Measurements from ENCODE around the gene KRTAP12-4. TPM values are rescaled to one million over a fixed set of nuclear protein-coding genes. Genes with fewer than 3 reads are reported as not detected.
A peak's percentile ranks its signal among the peaks of the same experiment; 100 is the strongest.

KRTAP12-4 gene
- total RNA-seq, 2 experiments from 2014 or later, result not detected

- Mint-ChIP-seq H3K4me3 (no peak within 1 kb of the TSS), H3K9me3 (ENCODE audit: low read depth) (peaks cover 38% of the 10 kb centered on the region), H3K4me1 (peaks cover 15% of the 10 kb centered on the region), H3K36me3 (peaks cover 26% of the 10 kb centered on the region), H3K27ac (no peak within 1 kb of the TSS), H3K27me3 (peaks cover 8% of the 10 kb centered on the region)
- ATAC-seq (no peak), DNase-seq (no peak)
- CTCF ChIA-PET, result no interaction called here
Observed at GRCh38 chr21:44626673-44627143, 27.8 kb downstream of the KRTAP12-4 start, which contains the start of gene KRTAP10-9. KRTAP10-9 (plus strand) TSS chr21:44627093; CDS start chr21:44627172, 79 bp downstream.

- Mint-ChIP-seq H3K9me3 (ENCODE audit: low read depth) (peaks cover 35% of the 10 kb centered on the region), H3K27ac (no peak overlapping the region), H3K4me3 (no peak overlapping the region), H3K27me3 (peaks cover 8% of the 10 kb centered on the region), H3K4me1 (peaks cover 15% of the 10 kb centered on the region), H3K36me3 (peaks cover 24% of the 10 kb centered on the region)
- DNase-seq (no peak), ATAC-seq (no peak)
- CTCF ChIA-PET, result no interaction called here
Observed at GRCh38 chr21:44626262-44626661, 28.2 kb downstream of the KRTAP12-4 start.

DNA sequence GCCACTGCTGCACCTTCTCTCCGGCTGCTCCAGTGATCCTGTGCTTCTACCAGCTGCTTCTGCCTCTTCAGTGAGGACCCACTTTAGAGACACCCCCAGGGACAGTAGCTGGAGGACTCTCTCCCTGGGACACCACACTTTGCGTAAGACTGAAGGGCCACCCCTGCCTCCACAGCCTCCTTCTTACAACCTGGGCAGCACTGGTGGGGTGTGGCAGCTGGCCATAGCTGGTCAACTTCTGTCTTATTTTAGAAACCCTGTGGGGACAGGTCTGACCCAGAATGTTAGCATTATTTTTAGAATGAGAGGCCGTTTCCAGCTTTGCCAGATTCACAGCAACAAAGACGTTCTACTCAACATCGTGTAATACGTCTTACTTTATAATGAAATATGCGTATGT, 28.7 kb downstream of the KRTAP12-4 start:
- Mint-ChIP-seq H3K9me3 (ENCODE audit: low read depth) (peaks cover 33% of the 10 kb centered on the region), H3K27me3 (peaks cover 8% of the 10 kb centered on the region), H3K4me1 (peaks cover 13% of the 10 kb centered on the region), H3K36me3 (peaks cover 23% of the 10 kb centered on the region), H3K4me3 (no peak overlapping the region), H3K27ac (no peak overlapping the region)
- CTCF ChIA-PET, result no interaction called here
- DNase-seq (no peak), ATAC-seq (no peak)

DNA sequence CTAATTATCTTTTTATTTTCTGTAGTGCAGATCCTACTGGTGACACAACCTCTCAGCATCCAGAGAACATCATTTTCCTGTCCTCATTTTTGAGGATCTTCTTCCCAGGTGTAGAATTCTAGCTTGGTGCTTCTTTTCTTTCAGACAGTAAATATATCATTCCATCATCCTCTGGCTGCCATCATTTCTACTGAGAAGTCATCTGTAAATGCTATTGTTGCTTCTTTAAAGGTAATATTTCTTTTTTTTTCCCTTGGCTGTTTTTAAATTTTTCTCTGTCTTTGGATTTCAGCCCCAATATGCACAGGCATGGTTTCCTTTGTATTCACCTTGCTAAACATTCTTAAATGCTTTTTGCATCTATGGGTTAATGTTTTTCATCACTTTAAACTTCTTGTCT, 30.9 kb downstream of the KRTAP12-4 start:
- Mint-ChIP-seq H3K27me3 (peaks cover 8% of the 10 kb centered on the region), H3K27ac (no peak overlapping the region), H3K9me3 (ENCODE audit: low read depth) (peaks cover 35% of the 10 kb centered on the region), H3K4me1 (peaks cover 17% of the 10 kb centered on the region), H3K4me3 (no peak overlapping the region), H3K36me3 (peaks cover 35% of the 10 kb centered on the region)
- no peak for DNase-seq
- CTCF ChIA-PET, result no interaction called here
- ATAC-seq, result no peak

GRCh38 chr21:44619886-44620285, 34.6 kb downstream of the KRTAP12-4 start:
- CTCF ChIA-PET, result no interaction called here

DNA sequence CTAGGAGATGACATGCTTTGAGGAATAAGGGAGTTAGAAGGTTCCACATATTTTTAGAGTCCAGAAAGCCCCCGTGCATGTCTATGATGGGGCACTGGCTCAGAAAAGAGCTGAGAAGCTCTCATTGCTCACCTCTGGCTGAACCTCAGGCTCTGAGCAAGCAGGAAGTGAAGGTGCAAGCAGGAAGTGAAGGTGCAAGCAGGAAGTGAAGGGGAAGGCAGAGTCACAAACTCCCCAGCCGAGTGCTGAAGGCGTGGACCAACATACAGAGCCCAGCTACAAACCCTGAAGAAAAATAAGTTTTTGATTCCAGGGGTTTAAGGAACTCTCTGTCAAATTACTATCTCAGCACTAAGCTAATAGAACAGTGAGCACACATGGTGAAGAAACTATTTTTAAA, 35.5 kb downstream of the KRTAP12-4 start:
- DNase-seq (peak; percentile 82), ATAC-seq (peak; percentile 99)
- Mint-ChIP-seq H3K9me3 (ENCODE audit: low read depth) (peaks cover 24% of the 10 kb centered on the region), H3K36me3 (peaks cover 33% of the 10 kb centered on the region), H3K4me3 (peak overlapping the region; percentile 34), H3K27ac (peak overlapping the region; percentile 82), H3K4me1 (peaks cover 21% of the 10 kb centered on the region), H3K27me3 (no peaks in the 10 kb centered on the region)
- CTCF ChIA-PET, result interaction anchor here (1.0 to 1.2 kb wide), 3 partner anchors 71 to 174 kb away, joined by 3 read pairs; no protein-coding TSS in a partner anchor

More at GRCh38 chr21:44619886-44620285, 34.6 kb downstream of the KRTAP12-4 start:
- H3K4me3 Mint-ChIP-seq, result no peak overlapping the region
- H3K9me3 Mint-ChIP-seq (ENCODE audit: low read depth), result peaks cover 33% of the 10 kb centered on the region
- peaks cover 21% of the 10 kb centered on the region for H3K4me1 Mint-ChIP-seq
- peaks cover 6% of the 10 kb centered on the region for H3K27me3 Mint-ChIP-seq
- peaks cover 39% of the 10 kb centered on the region for H3K36me3 Mint-ChIP-seq
- ATAC-seq, result no peak
- DNase-seq, result no peak
- no peak overlapping the region for H3K27ac Mint-ChIP-seq

DNA sequence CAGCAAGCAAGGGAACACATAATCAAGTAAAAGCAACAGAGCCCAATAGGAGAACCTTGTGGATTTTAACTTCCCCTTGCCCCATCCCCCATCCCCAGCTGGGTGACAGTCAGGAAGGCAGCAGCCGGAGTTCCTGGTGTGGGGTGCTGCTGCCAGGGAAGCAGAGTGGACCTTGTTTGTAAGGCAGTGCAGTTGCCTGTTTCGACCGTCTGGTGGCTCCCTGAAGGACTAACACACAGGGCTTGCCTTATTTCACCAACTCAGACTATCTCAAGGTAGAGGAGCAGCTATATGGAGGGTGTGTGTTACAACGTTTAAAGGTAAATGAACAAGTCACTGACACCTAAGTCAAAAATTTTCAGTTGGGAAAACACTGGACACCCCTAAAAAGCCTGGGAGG, 36.0 kb downstream of the KRTAP12-4 start:
- Mint-ChIP-seq H3K36me3 (peaks cover 30% of the 10 kb centered on the region), H3K27ac (peak overlapping the region; percentile 82), H3K4me1 (peaks cover 21% of the 10 kb centered on the region), H3K27me3 (no peaks in the 10 kb centered on the region), H3K9me3 (ENCODE audit: low read depth) (peaks cover 20% of the 10 kb centered on the region), H3K4me3 (peak overlapping the region; percentile 25)
- CTCF ChIA-PET, result interaction anchor here (0.6 to 1.2 kb wide), 4 partner anchors 71 to 211 kb away, joined by 3 read pairs; no protein-coding TSS in a partner anchor
- DNase-seq (no peak), ATAC-seq (peak; percentile 3)

DNA sequence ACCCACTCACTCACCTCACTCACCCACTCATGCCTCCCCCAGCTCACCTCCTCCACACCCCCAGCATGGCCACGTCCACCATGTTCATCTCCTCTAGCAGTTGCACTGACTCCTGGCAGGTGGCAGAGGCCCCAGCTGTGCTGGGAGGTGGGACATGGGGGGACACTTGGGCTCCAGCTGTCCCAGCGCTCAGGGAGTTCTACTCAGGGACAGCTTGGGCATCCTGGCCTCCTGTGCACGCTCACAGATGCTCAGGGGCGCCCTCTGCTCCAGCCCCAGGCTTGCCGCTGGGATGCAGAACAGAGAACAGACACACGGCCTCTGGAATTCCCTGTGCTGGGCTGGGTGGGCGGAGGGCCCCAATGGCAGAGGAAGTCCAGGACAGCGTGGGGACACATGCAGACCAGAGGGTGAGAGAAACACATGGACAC, 37.4 kb downstream of the KRTAP12-4 start:
- CTCF ChIA-PET, result no interaction called here
- peaks cover 21% of the 10 kb centered on the region for H3K4me1 Mint-ChIP-seq
- DNase-seq, result no peak
- no peak overlapping the region for H3K4me3 Mint-ChIP-seq
- H3K27me3 Mint-ChIP-seq, result no peaks in the 10 kb centered on the region
- peaks cover 28% of the 10 kb centered on the region for H3K36me3 Mint-ChIP-seq
- no peak overlapping the region for H3K27ac Mint-ChIP-seq
- H3K9me3 Mint-ChIP-seq (ENCODE audit: low read depth), result peaks cover 15% of the 10 kb centered on the region
- no peak for ATAC-seq

- no peaks in the 10 kb centered on the region for H3K27me3 Mint-ChIP-seq
- DNase-seq (no peak), ATAC-seq (no peak)
- no peak overlapping the region for H3K27ac Mint-ChIP-seq
- H3K4me1 Mint-ChIP-seq, result peaks cover 21% of the 10 kb centered on the region
- no peak overlapping the region for H3K4me3 Mint-ChIP-seq
- H3K36me3 Mint-ChIP-seq, result peaks cover 28% of the 10 kb centered on the region
- CTCF ChIA-PET, result no interaction called here
- peaks cover 17% of the 10 kb centered on the region for H3K9me3 Mint-ChIP-seq (ENCODE audit: low read depth)
Observed at GRCh38 chr21:44616591-44616926, 37.9 kb downstream of the KRTAP12-4 start.

- Mint-ChIP-seq H3K27ac (no peak overlapping the region), H3K4me1 (peaks cover 21% of the 10 kb centered on the region), H3K27me3 (no peaks in the 10 kb centered on the region)
Observed at GRCh38 chr21:44615911-44616590, 38.4 kb downstream of the KRTAP12-4 start.

DNA sequence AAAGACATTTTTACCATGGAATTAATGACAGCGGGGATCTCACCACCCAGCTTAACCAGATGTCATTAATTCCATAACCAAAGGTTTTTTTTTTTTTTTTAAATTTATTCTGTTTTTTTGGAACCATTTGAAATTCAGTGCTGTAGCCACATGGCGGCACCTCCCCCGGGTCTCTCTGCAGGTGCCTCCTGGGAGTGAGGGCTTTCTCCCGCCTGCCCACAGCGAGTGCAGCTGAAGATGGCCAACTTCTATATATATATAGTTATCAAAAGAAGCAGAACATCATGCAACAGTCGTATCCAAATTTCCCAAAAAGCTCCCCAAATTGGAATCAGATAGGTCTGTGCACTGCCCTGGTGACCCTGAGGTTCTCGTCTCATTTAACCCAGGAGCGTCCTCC, 39.0 kb downstream of the KRTAP12-4 start:
- CTCF ChIA-PET, result no interaction called here
- Mint-ChIP-seq H3K27me3 (no peaks in the 10 kb centered on the region), H3K4me1 (peaks cover 21% of the 10 kb centered on the region), H3K36me3 (peaks cover 23% of the 10 kb centered on the region), H3K27ac (no peak overlapping the region), H3K4me3 (no peak overlapping the region), H3K9me3 (ENCODE audit: low read depth) (peaks cover 16% of the 10 kb centered on the region)
- DNase-seq (no peak), ATAC-seq (no peak)

More at GRCh38 chr21:44615911-44616590, 38.4 kb downstream of the KRTAP12-4 start:
- Mint-ChIP-seq H3K9me3 (ENCODE audit: low read depth) (peaks cover 21% of the 10 kb centered on the region), H3K36me3 (peaks cover 28% of the 10 kb centered on the region), H3K4me3 (no peak overlapping the region)
- no peak for ATAC-seq
- CTCF ChIA-PET, result no interaction called here
- no peak for DNase-seq

DNA sequence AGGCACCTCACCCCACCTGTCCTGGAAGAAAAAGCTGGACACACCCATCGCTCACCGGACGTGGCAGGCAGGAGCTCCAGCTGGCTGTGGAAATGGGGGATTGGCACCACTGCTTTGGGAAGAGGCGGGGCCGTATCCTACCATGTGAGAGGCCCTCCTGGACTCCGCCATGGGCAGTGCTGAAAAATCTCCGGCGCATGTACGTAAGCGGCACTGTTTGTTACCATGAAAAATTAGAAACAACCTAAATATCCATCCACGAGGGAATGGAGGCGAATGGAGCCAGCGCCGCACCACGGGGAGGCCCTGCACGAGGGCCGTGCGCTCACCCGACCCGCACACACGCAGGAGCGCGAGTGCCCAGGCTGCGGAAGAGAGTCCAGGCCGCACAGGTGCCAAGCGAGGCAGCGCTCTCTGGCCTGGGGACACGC, 39.5 kb downstream of the KRTAP12-4 start:
- CTCF ChIA-PET, result no interaction called here
- no peak overlapping the region for H3K27ac Mint-ChIP-seq
- ATAC-seq (no peak), DNase-seq (no peak)
- H3K27me3 Mint-ChIP-seq, result no peaks in the 10 kb centered on the region
- peaks cover 13% of the 10 kb centered on the region for H3K9me3 Mint-ChIP-seq (ENCODE audit: low read depth)
- H3K4me3 Mint-ChIP-seq, result no peak overlapping the region
- H3K4me1 Mint-ChIP-seq, result peaks cover 19% of the 10 kb centered on the region
- H3K36me3 Mint-ChIP-seq, result peaks cover 20% of the 10 kb centered on the region

GRCh38 chr21:44614161-44614631, 40.3 kb downstream of the KRTAP12-4 start:
- ATAC-seq (no peak), DNase-seq (no peak)
- CTCF ChIA-PET, result no interaction called here
- H3K9me3 Mint-ChIP-seq (ENCODE audit: low read depth), result peaks cover 14% of the 10 kb centered on the region
- peaks cover 2% of the 10 kb centered on the region for H3K27me3 Mint-ChIP-seq
- H3K4me1 Mint-ChIP-seq, result peaks cover 12% of the 10 kb centered on the region
- H3K36me3 Mint-ChIP-seq, result peaks cover 18% of the 10 kb centered on the region
- H3K4me3 Mint-ChIP-seq, result no peak overlapping the region
- no peak overlapping the region for H3K27ac Mint-ChIP-seq

Measured in activated CD8-positive, alpha-beta memory T cell treated with anti-CD3 and anti-CD28 coated beads, Interleukin-2, amount 10 ng/mL, durations not matched to agents 7 days and 5 days (primary cell).